Activated naive CD4-positive, alpha-beta T cell treated with anti-CD3 and anti-CD28 coated beads, Interleukin-2, amount 50 U/mL, for 72 hours (primary cell): ENCODE measurements around the gene TBC1D17. TPM values are rescaled to one million over a fixed set of nuclear protein-coding genes. Genes with fewer than 3 reads are reported as not detected.
A peak's percentile ranks its signal among the peaks of the same experiment; 100 is the strongest.

Experiments
- ATAC-seq, 2 donors: fragments of 150-1000 bp; cut with Tn5 transposase; 2 replicates each; pipeline ENCODE4 v1.10.0; 2021; ENCODE audit warnings: mild to moderate bottlenecking in 2 of 2, moderate library complexity in 2 of 2
- DNase-seq, 2 donors: peaks; one replicate each; pipeline ENCODE4 v3.0.0; 2021 to 2022; ENCODE audit warnings: low spot score in 2 of 2
- H3K27ac Mint-ChIP-seq, 2 donors: one replicate each; pipeline ENCODE4 v1.8.0; 2022; ENCODE audit warnings: mild to moderate bottlenecking in 2 of 2, mixed read lengths in 2 of 2
- H3K36me3 Mint-ChIP-seq, 2 donors: one replicate each; pipeline ENCODE4 v1.8.0; 2022; ENCODE audit warnings: mixed read lengths in 2 of 2
- H3K9me3 Mint-ChIP-seq, 2 donors: one replicate each; pipeline ENCODE4 v1.8.0; 2022; ENCODE audit warnings: mixed read lengths in 2 of 2
- total RNA-seq, 2 donors: library from RNA; stranded (reverse); gene quantifications; one replicate each; pipeline ENCODE4 v1.2.3, GENCODE V29; 2022

Gene TBC1D17
- total RNA-seq, 2 donors from 2014 or later: 28.8 to 53.0 TPM

GRCh38 chr19:49844138-49845095, 33.1 kb upstream of the TBC1D17 start:
- Mint-ChIP-seq H3K9me3 (peaks cover 0 to 7% of the 10 kb centered on the region in 2 donors), H3K36me3 (peaks cover 0 to 15% of the 10 kb centered on the region in 2 donors), H3K27ac (no peak overlapping the region)
- DNase-seq (no peak), ATAC-seq (no peak)

DNA sequence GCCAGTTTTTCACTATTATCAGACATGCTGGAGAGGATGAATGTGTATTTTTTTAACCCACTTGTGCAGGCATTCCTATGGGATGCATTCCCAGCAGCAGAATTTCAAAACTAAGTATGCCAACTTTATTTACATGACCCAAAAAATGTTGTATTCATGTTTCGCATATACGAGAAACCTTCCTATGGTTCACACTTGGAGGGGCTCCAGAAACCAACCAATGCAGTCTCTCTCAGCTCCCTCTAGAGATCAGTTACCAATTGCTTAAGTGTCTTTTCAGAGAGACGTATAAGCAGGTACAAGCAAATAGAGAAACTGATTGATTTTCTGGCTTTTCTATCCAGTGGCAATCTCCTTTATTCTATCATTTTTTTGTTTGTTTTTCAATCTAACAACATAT, 32.1 kb upstream of the TBC1D17 start:
- DNase-seq: no peak
- Mint-ChIP-seq H3K27ac (peak overlapping the region in 1 of 2 donors; percentile 65), H3K9me3 (peaks cover 6 to 12% of the 10 kb centered on the region in 2 donors), H3K36me3 (peaks cover 5 to 19% of the 10 kb centered on the region in 2 donors)
- ATAC-seq: no peak

DNA sequence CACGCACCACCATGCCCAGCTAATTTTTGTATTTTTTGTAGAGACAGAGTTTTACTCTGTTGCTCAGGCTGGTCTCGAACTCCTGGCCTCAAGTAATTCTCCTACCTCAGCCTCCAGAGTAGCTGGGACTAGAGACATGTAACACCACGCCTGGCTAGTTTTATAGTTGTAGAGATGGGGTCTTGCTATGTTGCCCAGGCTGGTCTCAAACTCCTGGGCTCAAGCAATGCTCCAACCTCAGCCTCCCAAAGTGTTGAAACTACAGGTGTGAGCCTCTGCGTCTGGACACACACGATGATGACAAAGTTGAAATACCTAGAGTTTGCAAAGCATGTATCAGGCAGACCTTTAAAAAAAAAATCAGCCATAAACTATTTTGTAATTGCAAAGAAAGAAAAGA, 31.1 kb upstream of the TBC1D17 start:
- Mint-ChIP-seq H3K27ac (no peak overlapping the region), H3K9me3 (peaks cover 6 to 12% of the 10 kb centered on the region in 2 donors), H3K36me3 (peaks cover 5 to 16% of the 10 kb centered on the region in 2 donors)
- ATAC-seq: no peak
- DNase-seq: no peak

DNA sequence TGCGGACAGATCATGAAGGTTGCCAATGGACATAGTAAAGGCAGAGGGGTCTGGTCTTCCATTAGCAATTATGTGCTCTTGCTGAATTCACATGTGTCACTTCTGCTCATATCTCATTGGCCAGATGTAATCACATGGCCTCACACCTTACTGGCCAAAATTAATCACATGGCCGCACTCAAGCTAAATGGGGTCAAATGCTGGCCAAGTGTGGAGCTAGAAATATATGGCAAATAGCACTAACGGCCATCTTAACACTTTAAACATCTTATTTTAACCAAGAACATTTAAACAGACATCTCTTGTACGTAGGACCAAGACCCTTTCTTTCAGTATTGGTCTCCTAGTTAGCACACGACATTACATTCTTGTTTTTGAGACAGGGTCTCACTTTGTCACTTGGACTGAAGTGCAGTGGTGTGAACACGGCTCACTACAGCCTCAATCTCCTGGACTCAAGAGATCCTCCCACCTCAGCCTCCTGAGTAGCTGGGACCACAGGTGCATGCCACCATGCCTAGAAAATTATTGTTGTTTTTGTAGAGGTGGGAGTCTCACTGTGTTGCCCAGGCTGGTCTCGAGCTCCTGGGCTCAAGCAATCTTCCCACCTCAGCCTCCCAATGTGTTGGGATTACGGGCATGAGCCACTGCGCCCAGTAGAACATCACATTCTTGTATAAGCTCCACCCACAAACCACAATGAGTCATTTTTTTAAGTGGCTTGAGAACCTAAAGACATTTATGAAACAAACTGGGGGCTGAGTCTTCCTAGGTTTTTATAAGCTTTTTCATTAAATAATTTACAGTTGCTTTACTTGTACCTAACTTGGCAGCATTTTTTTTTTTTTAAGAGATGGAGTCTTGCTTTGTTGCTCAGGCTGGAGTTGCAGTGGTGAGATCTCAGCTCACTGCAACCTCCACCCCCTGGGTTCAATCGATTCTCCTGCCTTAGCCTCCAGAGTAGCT, 29.5 kb upstream of the TBC1D17 start:
- Mint-ChIP-seq H3K36me3 (peaks cover 16% of the 10 kb centered on the region in 2 donors), H3K27ac (no peak overlapping the region), H3K9me3 (peaks cover 6 to 12% of the 10 kb centered on the region in 2 donors)
- ATAC-seq (peak in 1 of 2 donors; percentile 10), DNase-seq (no peak)

DNA sequence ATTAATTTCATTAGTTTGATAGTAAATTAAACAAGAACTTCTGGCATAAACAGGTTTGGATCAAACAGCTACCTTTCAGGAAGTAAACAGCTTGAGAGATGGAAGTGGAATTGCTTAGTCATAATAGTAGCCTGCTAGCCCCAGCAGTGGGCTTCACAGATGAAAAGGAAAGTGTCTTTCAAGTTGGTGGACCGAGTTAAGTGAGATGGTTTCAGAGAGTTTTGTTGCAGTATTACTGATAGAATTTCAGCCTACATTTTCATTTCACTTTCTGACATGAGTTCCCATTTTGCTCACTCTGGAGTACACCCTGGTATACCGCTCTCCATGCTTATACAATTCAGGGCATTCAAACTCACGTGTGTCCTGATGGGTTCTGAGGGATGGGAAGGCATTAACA, 28.6 kb upstream of the TBC1D17 start:
- ATAC-seq: peak in 1 of 2 donors; percentile 3
- peaks cover 6 to 12% of the 10 kb centered on the region in 2 donors for H3K9me3 Mint-ChIP-seq
- peak overlapping the region in 1 of 2 donors; percentile 70 for H3K27ac Mint-ChIP-seq
- H3K36me3 Mint-ChIP-seq: peaks cover 16% of the 10 kb centered on the region in 2 donors
- no peak for DNase-seq

GRCh38 chr19:49849433-49850220, 27.9 kb upstream of the TBC1D17 start:
- Mint-ChIP-seq H3K27ac (peak overlapping the region; percentile 93 to 97), H3K36me3 (peaks cover 16% of the 10 kb centered on the region in 2 donors), H3K9me3 (peaks cover 6 to 12% of the 10 kb centered on the region in 2 donors)
- ATAC-seq (no peak), DNase-seq (no peak)

DNA sequence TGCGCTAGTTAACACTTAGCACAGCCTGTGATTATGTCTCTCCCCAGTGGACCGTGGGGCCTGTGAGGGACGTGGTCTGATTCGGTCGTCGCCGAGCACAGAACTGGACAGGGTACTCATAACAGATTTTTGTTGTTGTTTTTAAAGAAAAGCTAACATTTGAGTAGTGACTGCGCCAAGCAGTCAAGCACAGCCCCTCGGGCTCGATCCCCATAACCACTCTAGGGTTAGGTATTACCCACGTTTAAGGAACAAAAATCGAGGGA, 27.3 kb upstream of the TBC1D17 start:
- ATAC-seq (no peak), DNase-seq (no peak)
- Mint-ChIP-seq H3K27ac (peak overlapping the region; percentile 93 to 97), H3K36me3 (peaks cover 16% of the 10 kb centered on the region in 2 donors), H3K9me3 (peaks cover 6 to 12% of the 10 kb centered on the region in 2 donors)

GRCh38 chr19:49850487-49851342, 26.8 kb upstream of the TBC1D17 start, which contains the start of gene PTOV1:
Gene PTOV1, plus strand, starts transcription at chr19:49851159.
- peak within 1 kb of the TSS; percentile 93 to 97 for H3K27ac Mint-ChIP-seq
- H3K36me3 Mint-ChIP-seq: peaks cover 16% of the 10 kb centered on the region in 2 donors
- DNase-seq: peak; percentile 90 to 96
- H3K9me3 Mint-ChIP-seq: peaks cover 6 to 12% of the 10 kb centered on the region in 2 donors
- ATAC-seq: peak; percentile 90 to 91

DNA sequence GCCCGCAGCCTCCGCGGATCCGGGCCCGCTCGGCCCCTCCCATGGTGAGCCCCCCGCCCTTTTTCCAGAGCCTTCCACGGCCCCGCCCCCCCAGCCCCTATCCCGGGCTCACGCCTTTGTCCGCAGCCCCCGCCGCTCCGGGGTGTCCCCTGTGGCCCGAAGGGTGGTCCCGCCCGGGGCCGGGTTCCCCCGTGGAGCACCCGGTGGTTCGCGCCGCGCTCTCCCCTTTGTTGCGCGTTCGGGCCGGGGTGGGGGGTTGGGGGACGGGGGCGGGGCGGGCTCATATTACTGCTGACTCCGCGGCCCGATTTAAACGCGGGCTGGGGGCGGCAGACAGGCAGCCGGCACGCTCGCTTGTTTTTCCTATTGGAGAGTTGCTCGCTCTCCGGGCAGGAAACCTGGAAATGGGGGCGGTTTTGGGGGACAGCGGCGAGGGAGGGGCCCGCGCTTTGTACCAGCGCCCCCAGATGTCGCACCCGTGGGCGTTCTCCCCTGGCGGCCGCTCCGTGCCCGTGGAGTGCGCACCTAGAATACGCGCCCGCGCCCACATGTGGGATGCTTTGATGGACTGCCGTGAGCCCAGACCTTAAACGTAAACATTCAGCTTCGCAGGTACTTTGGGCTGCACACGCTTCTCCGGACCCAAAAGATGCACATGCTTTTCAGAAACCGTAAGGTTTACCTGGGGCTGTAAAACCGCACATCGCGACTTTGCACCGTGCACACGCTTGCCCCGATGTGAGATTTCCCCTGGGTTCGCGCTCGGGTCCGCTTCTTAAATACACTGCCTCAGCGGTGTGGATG, 25.8 kb upstream of the TBC1D17 start:
- H3K36me3 Mint-ChIP-seq: peaks cover 16% of the 10 kb centered on the region in 2 donors
- peak in 1 of 2 donors; percentile 1 for ATAC-seq
- peak overlapping the region; percentile 23 to 91 for H3K27ac Mint-ChIP-seq
- DNase-seq: no peak
- H3K9me3 Mint-ChIP-seq: peaks cover 6 to 12% of the 10 kb centered on the region in 2 donors

DNA sequence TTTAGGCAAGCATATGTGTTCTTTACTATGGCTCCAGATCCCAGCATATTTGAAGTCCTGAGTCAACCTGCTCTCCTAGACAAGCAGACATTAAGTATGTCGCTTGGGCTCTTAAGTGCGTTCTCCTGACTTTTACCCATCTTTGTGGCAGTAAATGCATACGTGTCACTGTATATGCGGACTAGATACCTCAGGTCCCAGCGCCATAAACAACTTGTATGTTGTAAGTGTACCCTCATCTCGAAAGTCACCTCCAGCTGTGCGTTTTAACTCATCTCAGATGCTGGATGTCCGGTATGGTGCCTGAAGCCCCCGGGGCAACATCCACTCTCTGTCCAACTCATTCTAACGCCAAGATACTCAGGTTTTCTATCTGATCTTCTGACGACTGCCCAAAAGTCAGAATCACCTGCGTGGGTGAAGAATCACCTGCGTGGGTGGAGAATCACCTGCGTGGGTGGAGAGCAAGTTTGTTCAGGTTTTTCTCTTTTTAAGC, 24.8 kb upstream of the TBC1D17 start:
- Mint-ChIP-seq H3K27ac (peak overlapping the region; percentile 23 to 72), H3K36me3 (peaks cover 16% of the 10 kb centered on the region in 2 donors), H3K9me3 (peaks cover 6 to 12% of the 10 kb centered on the region in 2 donors)
- DNase-seq (no peak), ATAC-seq (no peak)

- ATAC-seq (no peak), DNase-seq (no peak)
- H3K36me3 Mint-ChIP-seq: peaks cover 11 to 16% of the 10 kb centered on the region in 2 donors
- H3K27ac Mint-ChIP-seq: no peak overlapping the region
- H3K9me3 Mint-ChIP-seq: peaks cover 6 to 10% of the 10 kb centered on the region in 2 donors
Measured at GRCh38 chr19:49853852-49854377, 23.6 kb upstream of the TBC1D17 start.

- peak overlapping the region in 1 of 2 donors; percentile 77 for H3K27ac Mint-ChIP-seq
Measured at GRCh38 chr19:49854378-49855263, 22.9 kb upstream of the TBC1D17 start.

GRCh38 chr19:49855277-49855675, 22.2 kb upstream of the TBC1D17 start:
- Mint-ChIP-seq H3K27ac (peak overlapping the region; percentile 77 to 89), H3K9me3 (no peaks in the 10 kb centered on the region), H3K36me3 (peaks cover under 1 to 12% of the 10 kb centered on the region in 2 donors)
- ATAC-seq: no peak
- no peak for DNase-seq

More at GRCh38 chr19:49854378-49855263, 22.9 kb upstream of the TBC1D17 start:
- peaks cover 6 to 16% of the 10 kb centered on the region in 2 donors for H3K36me3 Mint-ChIP-seq
- H3K9me3 Mint-ChIP-seq: peaks cover 6% of the 10 kb centered on the region in 2 donors
- ATAC-seq: no peak
- no peak for DNase-seq
